Esophagus muscularis mucosa (tissue), 4 donors: ENCODE results near the gene SPNS1. TPM values are rescaled to one million over a fixed set of nuclear protein-coding genes. Genes with fewer than 3 reads are reported as not detected.

Experiments
- DNase-seq: peaks from one replicate; pipeline ENCODE4 v3.0.0-alpha.2; 2017; ENCODE audit errors: extremely low spot score
- H3K27ac ChIP-seq, 4 donors: fragments of 200-600 bp; sonication (generic); replicated peaks in 1 of 4; 1 replicate in 3 of 4; 2 replicates in 1 of 4; pipeline ENCODE4 v1.5.1; 2016 to 2019; ENCODE audit warnings: mild to moderate bottlenecking in 1 of 4
- H3K27me3 ChIP-seq, 4 donors: fragments of 200-600 bp; sonication (generic); one replicate each; pipeline versions ENCODE4 v1.5.1 to v1.6.0; 2016 to 2019
- H3K36me3 ChIP-seq, 4 donors: fragments of 200-600 bp; sonication (generic); one replicate each; pipeline ENCODE4 v1.5.1; 2016 to 2019
- H3K4me1 ChIP-seq, 4 donors: fragments of 200-600 bp; sonication (generic); one replicate each; pipeline ENCODE4 v1.5.1; 2016 to 2019
- H3K4me3 ChIP-seq, 4 donors: fragments of 200-600 bp; sonication (generic); 1 replicate in 2 of 4; 2 replicates in 2 of 4; pipeline ENCODE4 v1.5.1; 2016 to 2019; ENCODE audit warnings: mild to moderate bottlenecking in 4 of 4, moderate library complexity in 1 of 4
- H3K9me3 ChIP-seq, 4 donors: fragments of 200-600 bp; sonication (generic); 1 replicate in 3 of 4; 2 replicates in 1 of 4; pipeline ENCODE4 v1.5.1; 2016 to 2019
- CTCF ChIP-seq, 3 experiments: fragments of 200-600 bp in 2 of 3; fragments of 450-650 bp in 1 of 3; sonication (generic) in 2 of 3; IDR thresholded peaks; one replicate each; pipeline ENCODE4 v1.5.1; 2017 to 2019; ENCODE audit warnings: antibody characterized with exemption in 3 of 3, mild to moderate bottlenecking in 2 of 3, moderate library complexity in 1 of 3
- EP300 ChIP-seq: sonication (generic); formaldehyde crosslinking; IDR thresholded peaks from one replicate; pipeline ENCODE4 v1.6.1; 2017; ENCODE audit warnings: antibody characterized with exemption
- POLR2A ChIP-seq: fragments of 450-650 bp; IDR thresholded peaks from one replicate; pipeline ENCODE4 v1.6.1; 2017; ENCODE audit warnings: antibody characterized with exemption, moderate library complexity, mild to moderate bottlenecking, low read depth
- POLR2AphosphoS5 ChIP-seq, 2 donors: sonication (generic); formaldehyde crosslinking; IDR thresholded peaks; one replicate each; pipeline ENCODE4 v1.6.1; 2017; ENCODE audit warnings: antibody characterized with exemption in 2 of 2
- WGBS: methylation state at CpG from one replicate; pipeline ENCODE4 v1.1.5; 2018; 5-methylcytosine and 5-hydroxymethylcytosine counted together
- intact Hi-C: fragments of 100-400 bp; cut with DNase I; formaldehyde crosslinking; loops from one replicate; pipeline ENCODE4 v1.15.1; 2023
- total RNA-seq, 4 donors: library from RNA; depleted of rRNA; stranded (reverse); fragments of >200 nt; gene quantifications; one replicate each; pipeline versions ENCODE4 v1.1.0 to v1.2.1, GENCODE V29; 2016

Gene SPNS1
- total RNA-seq, 4 donors from 2014 or later, result 12.9 to 36.0 (median 21.8) TPM

GRCh38 chr16:28986492-28986891 lies 11.9 kb downstream of the SPNS1 start:
- 79% methylated on average over 9 of the region's 13 CpGs for WGBS
- intact Hi-C loops, result no loop called here
- no peaks in the 10 kb centered on the region for H3K4me1 ChIP-seq

GRCh38 chr16:28987170-28987853 lies 12.7 kb downstream of the SPNS1 start:
- intact Hi-C loops, result no loop called here
- no peak for TF ChIP-seq POLR2A
- no peak for TF ChIP-seq EP300
- no peak for TF ChIP-seq POLR2AphosphoS5 (IDR thresholded peaks at IDR 0.05)
- TF ChIP-seq CTCF (IDR thresholded peaks at IDR 0.05), result no peak

More at GRCh38 chr16:28986492-28986891, 11.9 kb downstream of the SPNS1 start:
- no peak overlapping the region for H3K27ac ChIP-seq
- no peaks in the 10 kb centered on the region for H3K27me3 ChIP-seq
- H3K36me3 ChIP-seq, result peaks cover 29 to 93% (median 80%) of the 10 kb centered on the region in 4 donors
- no peak for TF ChIP-seq POLR2A
- no peak for TF ChIP-seq CTCF (IDR thresholded peaks at IDR 0.05)
- no peak for TF ChIP-seq EP300
- no peak for TF ChIP-seq POLR2AphosphoS5 (IDR thresholded peaks at IDR 0.05)
- H3K4me3 ChIP-seq, result no peak overlapping the region
- peaks cover 0 to 11% (median 5%) of the 10 kb centered on the region in 4 donors for H3K9me3 ChIP-seq
- DNase-seq, result no peak

GRCh38 chr16:28989363-28989762 lies 14.8 kb downstream of the SPNS1 start:
- 95% methylated on average over 11 of the region's 14 CpGs for WGBS
- no peaks in the 10 kb centered on the region for H3K4me1 ChIP-seq
- intact Hi-C loops, result no loop called here
- peaks cover 10 to 65% (median 52%) of the 10 kb centered on the region in 4 donors for H3K36me3 ChIP-seq
- DNase-seq, result no peak
- H3K4me3 ChIP-seq, result no peak overlapping the region
- peaks cover 0 to 11% (median 5%) of the 10 kb centered on the region in 4 donors for H3K9me3 ChIP-seq
- TF ChIP-seq POLR2A (no peak), EP300 (no peak), POLR2AphosphoS5 (IDR thresholded peaks at IDR 0.05) (no peak), CTCF (IDR thresholded peaks at IDR 0.05) (no peak)
- H3K27ac ChIP-seq, result no peak overlapping the region
- no peaks in the 10 kb centered on the region for H3K27me3 ChIP-seq

More at GRCh38 chr16:28987170-28987853, 12.7 kb downstream of the SPNS1 start:
- 97% methylated on average over 4 of the region's 4 CpGs for WGBS
- H3K36me3 ChIP-seq, result peaks cover 25 to 85% (median 72%) of the 10 kb centered on the region in 4 donors
- H3K4me3 ChIP-seq, result no peak overlapping the region
- H3K27me3 ChIP-seq, result no peaks in the 10 kb centered on the region
- H3K9me3 ChIP-seq, result peaks cover 0 to 11% (median 5%) of the 10 kb centered on the region in 4 donors
- no peaks in the 10 kb centered on the region for H3K4me1 ChIP-seq
- no peak overlapping the region for H3K27ac ChIP-seq
- no peak for DNase-seq

- Histone ChIP-seq H3K27me3 (peaks cover 0 to 5% (median 0%) of the 10 kb centered on the region in 4 donors), H3K9me3 (peaks cover 0 to 11% (median 5%) of the 10 kb centered on the region in 4 donors), H3K4me1 (no peaks in the 10 kb centered on the region), H3K36me3 (peaks cover 8 to 53% (median 40%) of the 10 kb centered on the region in 4 donors), H3K4me3 (no peak overlapping the region), H3K27ac (no peak overlapping the region)
- intact Hi-C loops, result no loop called here
- DNase-seq, result no peak
- 84% methylated on average over 11 of the region's 11 CpGs for WGBS
- TF ChIP-seq POLR2AphosphoS5 (IDR thresholded peaks at IDR 0.05) (no peak), POLR2A (no peak), CTCF (IDR thresholded peaks at IDR 0.05) (no peak), EP300 (no peak)
These were observed 15.9 kb downstream of the SPNS1 start for GRCh38 chr16:28990375-28991040.
